ENCODE measurements around the gene CEP350. TPM values are rescaled to one million over a fixed set of nuclear protein-coding genes. Genes with fewer than 3 reads are reported as not detected.

The CEP350 gene
- total and polyA plus RNA-seq, 10 of the 15 experiments (the other 5 are each of a cell fraction or from before 2014, with no cell fraction given): 5.2 to 46.0 (median 23.1) TPM

DNA sequence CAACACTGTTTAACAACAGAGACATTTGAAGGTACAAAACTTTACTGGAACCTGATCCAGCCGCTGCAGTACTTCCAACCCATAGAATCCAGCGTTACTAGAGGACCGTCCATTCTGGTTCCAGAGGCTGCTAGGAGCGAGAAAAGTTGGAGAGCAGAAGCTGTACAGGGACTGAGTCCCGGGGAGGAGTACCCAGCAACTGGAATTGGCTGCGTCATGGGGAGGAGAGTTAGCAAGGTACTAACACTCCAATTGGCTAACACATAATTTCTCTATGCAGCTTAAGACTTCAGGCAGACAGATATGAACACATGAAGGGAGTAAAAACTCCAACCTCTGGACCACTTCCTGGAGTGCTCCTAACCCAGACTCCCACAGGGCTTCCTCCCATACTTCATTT, 198.0 kb downstream of the CEP350 start:
- Histone ChIP-seq H3K4me1 (ENCODE audit: control insufficient read depth, insufficient read depth, low read length) (peaks cover 13% of the 10 kb centered on the region; the same call in 1 of the 2 replicates), H3K27ac (ENCODE audit: control insufficient read depth, insufficient read depth) (no peak overlapping the region), H3K4me2 (ENCODE audit: control insufficient read depth, insufficient read depth) (no peak overlapping the region), H3K27me3 (replicated peaks in 1 of 2; ENCODE audit: control insufficient read depth in 2 of 2, insufficient read depth in 2 of 2, low read length in 1 of 2) (no peaks in the 10 kb centered on the region), H2AFZ (ENCODE audit: control insufficient read depth, low read depth, low read length) (no peak overlapping the region), H3K36me3 (ENCODE audit: control insufficient read depth in 2 of 2, insufficient read depth in 2 of 2, low read length in 1 of 2) (no peaks in the 10 kb centered on the region), H4K20me1 (ENCODE audit: control insufficient read depth, insufficient read depth) (no peaks in the 10 kb centered on the region), H3K9me3 (replicated peaks; ENCODE audit: control insufficient read depth, insufficient read depth, low read length) (no peaks in the 10 kb centered on the region), H3K4me3 (no peak overlapping the region), H3K79me2 (ENCODE audit: control insufficient read depth, insufficient read depth, low read length) (no peaks in the 10 kb centered on the region; the same call in none of the 2 replicates), H3K9ac (ENCODE audit: control insufficient read depth, insufficient read depth, low read length) (no peak overlapping the region)
- FAIRE-seq (no peak), DNase-seq (ENCODE audit: low read depth, low spot score) (no peak), ATAC-seq (no peak)
- 98% methylated on average over 6 of the region's 6 CpGs for WGBS (ENCODE audit: insufficient coverage, insufficient replicate concordance, low lambda C conversion rate, missing lambda C conversion rate)
- intact Hi-C loops (cut with micrococcal nuclease; ENCODE audit: unreplicated experiment): no loop called here
- BruUV-seq (replicated peaks): no TSS peak
- ChIA-PET CTCF (interaction anchor here (2.4 kb wide), 1 partner anchor 27 kb away, joined by 5 read pairs; no protein-coding TSS in a partner anchor), POLR2A (no interaction called here), SMC1A (ENCODE audit: uncharacterized antibody, unreplicated experiment) (no interaction called here), RAD21 (ENCODE audit: unreplicated experiment) (no interaction called here)
- in situ Hi-C loops (cut with MboI): no loop called here
- TF ChIP-seq, protein P1, sequence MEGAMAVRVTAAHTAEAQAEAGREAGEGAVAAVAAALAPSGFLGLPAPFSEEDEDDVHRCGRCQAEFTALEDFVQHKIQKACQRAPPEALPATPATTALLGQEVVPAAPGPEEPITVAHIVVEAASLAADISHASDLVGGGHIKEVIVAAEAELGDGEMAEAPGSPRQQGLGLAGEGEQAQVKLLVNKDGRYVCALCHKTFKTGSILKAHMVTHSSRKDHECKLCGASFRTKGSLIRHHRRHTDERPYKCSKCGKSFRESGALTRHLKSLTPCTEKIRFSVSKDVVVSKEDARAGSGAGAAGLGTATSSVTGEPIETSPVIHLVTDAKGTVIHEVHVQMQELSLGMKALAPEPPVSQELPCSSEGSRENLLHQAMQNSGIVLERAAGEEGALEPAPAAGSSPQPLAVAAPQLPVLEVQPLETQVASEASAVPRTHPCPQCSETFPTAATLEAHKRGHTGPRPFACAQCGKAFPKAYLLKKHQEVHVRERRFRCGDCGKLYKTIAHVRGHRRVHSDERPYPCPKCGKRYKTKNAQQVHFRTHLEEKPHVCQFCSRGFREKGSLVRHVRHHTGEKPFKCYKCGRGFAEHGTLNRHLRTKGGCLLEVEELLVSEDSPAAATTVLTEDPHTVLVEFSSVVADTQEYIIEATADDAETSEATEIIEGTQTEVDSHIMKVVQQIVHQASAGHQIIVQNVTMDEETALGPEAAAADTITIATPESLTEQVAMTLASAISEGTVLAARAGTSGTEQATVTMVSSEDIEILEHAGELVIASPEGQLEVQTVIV (IDR thresholded peaks at IDR 0.05; ENCODE audit: borderline replicate concordance, partially characterized antibody): no peak
- no peak for TF ChIP-seq RAD21 (IDR thresholded peaks at IDR 0.05; ENCODE audit: insufficient read depth, low read depth, low read length)
- TF ChIP-seq SREBF1 (IDR thresholded peaks at IDR 0.05; ENCODE audit: low read length): no peak
- TF ChIP-seq TBL1XR1 (IDR thresholded peaks at IDR 0.05; ENCODE audit: low read depth, low read length): no peak
- TF ChIP-seq ELK1 (IDR thresholded peaks at IDR 0.05; ENCODE audit: low read depth, low read length): no peak
- no peak for TF ChIP-seq SPI1 (IDR thresholded peaks at IDR 0.05; ENCODE audit: borderline replicate concordance, insufficient read depth, low read depth, low read length)

Measured in GM12878 (cell line).